T-helper 2 cell treated with Interferon-gamma antibody and Interleukin-4, amounts not matched to agents 100 ng/mL and 5 ng/mL, for 36 hours (primary cell): ENCODE measurements around the gene OR8B12. TPM values are rescaled to one million over a fixed set of nuclear protein-coding genes. Genes with fewer than 3 reads are reported as not detected.

ENCODE experiments used
- intact Hi-C: fragments of 100-400 bp; cut with micrococcal nuclease; formaldehyde crosslinking; loops from one replicate; pipeline ENCODE4 v1.15.1; 2023
- total RNA-seq: library from RNA; stranded (reverse); gene quantifications from 2 replicates; pipeline ENCODE4 v1.2.3, GENCODE V29; 2022

The OR8B12 gene
- not detected in 2 replicates for total RNA-seq

GRCh38 chr11:124543554-124543953, at the start of gene OR8B12:
TSS of gene OR8B12 (minus strand) at chr11:124543654. CDS start at chr11:124543654, 0 bp downstream.
- intact Hi-C loops: no loop called here

GRCh38 chr11:124592627-124593026, 49.2 kb upstream of the OR8B12 start:
- intact Hi-C loops: no loop called here

GRCh38 chr11:124591430-124591829, 48.0 kb upstream of the OR8B12 start:
- intact Hi-C loops: no loop called here

- intact Hi-C loops: loop anchor here (1.0 to 5.0 kb wide), 2 partner anchors 171 to 514 kb away; no protein-coding TSS in a partner anchor
These were observed 42.9 kb upstream of the OR8B12 start for GRCh38 chr11:124586238-124586860.

GRCh38 chr11:124584681-124585372, 41.4 kb upstream of the OR8B12 start:
- intact Hi-C loops: loop anchor here (5.0 kb wide), 1 partner anchor 513 kb away; no protein-coding TSS in a partner anchor

- intact Hi-C loops: no loop called here
These were observed 40.3 kb upstream of the OR8B12 start for GRCh38 chr11:124583781-124584180.

GRCh38 chr11:124582565-124582964, 39.1 kb upstream of the OR8B12 start:
- intact Hi-C loops: no loop called here

- intact Hi-C loops: no loop called here
These were observed 38.4 kb upstream of the OR8B12 start for GRCh38 chr11:124581817-124582216.

- intact Hi-C loops: no loop called here
These were observed 35.3 kb upstream of the OR8B12 start for GRCh38 chr11:124578761-124579160.

- intact Hi-C loops: no loop called here
These were observed 34.4 kb upstream of the OR8B12 start for GRCh38 chr11:124577716-124578427.

- intact Hi-C loops: no loop called here
These were observed 26.7 kb upstream of the OR8B12 start for GRCh38 chr11:124570160-124570559.

- intact Hi-C loops: no loop called here
These were observed 26.2 kb upstream of the OR8B12 start, which contains the start of gene OR8A1 for GRCh38 chr11:124569697-124570096. TSS of gene OR8A1 (plus strand) at chr11:124569997. CDS start at chr11:124570120, 123 bp downstream.

- intact Hi-C loops: no loop called here
These were observed 13.4 kb upstream of the OR8B12 start for GRCh38 chr11:124556828-124557227.

GRCh38 chr11:124551987-124552386, 8.5 kb upstream of the OR8B12 start:
- intact Hi-C loops: no loop called here

- intact Hi-C loops: no loop called here
These were observed 7.7 kb upstream of the OR8B12 start for GRCh38 chr11:124551189-124551588.

GRCh38 chr11:124543145-124543544, 309 bp downstream of the OR8B12 start:
- intact Hi-C loops: no loop called here

- intact Hi-C loops: no loop called here
These were observed 2.2 kb downstream of the OR8B12 start for GRCh38 chr11:124541204-124541603.

- intact Hi-C loops: no loop called here
These were observed 5.4 kb downstream of the OR8B12 start for GRCh38 chr11:124538019-124538418.

- intact Hi-C loops: no loop called here
These were observed 6.9 kb downstream of the OR8B12 start for GRCh38 chr11:124536520-124536919.

GRCh38 chr11:124535552-124536232, 7.8 kb downstream of the OR8B12 start:
- intact Hi-C loops: no loop called here

- intact Hi-C loops: no loop called here
These were observed 9.4 kb downstream of the OR8B12 start for GRCh38 chr11:124534051-124534450.
